AG04450 (cell line): ENCODE results near the gene NSUN2. TPM values are rescaled to one million over a fixed set of nuclear protein-coding genes. Genes with fewer than 3 reads are reported as not detected.

Experiments
- CTCF ChIA-PET: fragments of 300-600, 350-600 bp; formaldehyde crosslinking; extraction: SDS; loops from one replicate; lab custom pipeline; 2022; ENCODE audit warnings: antibody characterized with exemption, inconsistent platforms; lab: Charles Lee
- POLR2A ChIA-PET: fragments of 350-600 bp; formaldehyde crosslinking; extraction: SDS; loops from one replicate; lab custom pipeline; 2021; ENCODE audit warnings: antibody characterized with exemption, inconsistent platforms; lab: Yijun Ruan, JAX
- DNase-seq: peaks from one replicate; pipeline ENCODE4 v3.0.0-alpha.2; 2011; ENCODE audit warnings: low read depth, low spot score
- H3K27ac ChIP-seq: one replicate; pipeline ENCODE4 v1.5.1; 2012; ENCODE audit warnings: low read depth, low read length, control low read depth
- H3K27me3 ChIP-seq: one replicate; pipeline ENCODE4 v1.6.0; 2012; ENCODE audit warnings: low read length; ENCODE audit not compliant: control insufficient read depth, insufficient read depth
- H3K4me3 ChIP-seq: 2 replicates; pipeline ENCODE4 v1.5.1; 2011; ENCODE audit warnings: mild to moderate bottlenecking, low read depth, low read length, control low read depth
- H3K9me3 ChIP-seq: 2 replicates; pipeline ENCODE4 v1.5.1; 2012; ENCODE audit warnings: low read length; ENCODE audit not compliant: control insufficient read depth, insufficient read depth
- polyA plus RNA-seq: library from polyadenylated mRNA; depleted of rRNA; stranded (reverse); fragments of >200 nt; gene quantifications from 2 replicates; pipeline ENCODE4 v1.2.3, GENCODE V29; 2011
- TF ChIP-seq, protein P1 (sequence below): IDR thresholded peaks from 2 replicates; pipeline ENCODE4 v1.5.1; 2011; ENCODE audit warnings: low read depth, low read length, control low read depth, inconsistent platforms

The NSUN2 gene
- polyA plus RNA-seq, 1 experiment: 42.0 TPM

DNA sequence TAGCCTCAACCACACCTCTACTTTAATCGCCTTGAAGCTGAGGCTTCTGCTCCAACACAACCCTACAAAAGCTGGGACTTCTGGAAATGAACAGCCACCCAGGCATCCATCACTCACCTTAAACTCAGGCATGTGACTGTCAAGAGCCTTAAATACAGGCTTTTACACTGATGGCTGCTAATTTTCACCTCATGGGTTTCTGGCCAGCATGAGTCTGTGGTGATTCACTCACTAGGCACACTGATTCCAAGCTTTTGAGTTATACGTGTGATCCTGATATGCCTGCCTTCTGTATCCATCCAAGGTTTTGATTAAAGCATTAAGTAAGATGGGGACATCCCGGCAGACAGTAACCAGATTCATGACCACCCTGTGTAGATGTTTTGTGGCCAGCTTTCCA, 8.9 kb downstream of the NSUN2 start:
- H3K27me3 ChIP-seq: no peaks in the 10 kb centered on the region
- H3K9me3 ChIP-seq: peaks cover 4% of the 10 kb centered on the region; the same call in 1 of the 2 replicates
- TF ChIP-seq, protein P1, sequence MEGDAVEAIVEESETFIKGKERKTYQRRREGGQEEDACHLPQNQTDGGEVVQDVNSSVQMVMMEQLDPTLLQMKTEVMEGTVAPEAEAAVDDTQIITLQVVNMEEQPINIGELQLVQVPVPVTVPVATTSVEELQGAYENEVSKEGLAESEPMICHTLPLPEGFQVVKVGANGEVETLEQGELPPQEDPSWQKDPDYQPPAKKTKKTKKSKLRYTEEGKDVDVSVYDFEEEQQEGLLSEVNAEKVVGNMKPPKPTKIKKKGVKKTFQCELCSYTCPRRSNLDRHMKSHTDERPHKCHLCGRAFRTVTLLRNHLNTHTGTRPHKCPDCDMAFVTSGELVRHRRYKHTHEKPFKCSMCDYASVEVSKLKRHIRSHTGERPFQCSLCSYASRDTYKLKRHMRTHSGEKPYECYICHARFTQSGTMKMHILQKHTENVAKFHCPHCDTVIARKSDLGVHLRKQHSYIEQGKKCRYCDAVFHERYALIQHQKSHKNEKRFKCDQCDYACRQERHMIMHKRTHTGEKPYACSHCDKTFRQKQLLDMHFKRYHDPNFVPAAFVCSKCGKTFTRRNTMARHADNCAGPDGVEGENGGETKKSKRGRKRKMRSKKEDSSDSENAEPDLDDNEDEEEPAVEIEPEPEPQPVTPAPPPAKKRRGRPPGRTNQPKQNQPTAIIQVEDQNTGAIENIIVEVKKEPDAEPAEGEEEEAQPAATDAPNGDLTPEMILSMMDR: no peak
- no peak overlapping the region for H3K27ac ChIP-seq
- H3K4me3 ChIP-seq: no peak overlapping the region
- POLR2A ChIA-PET: no interaction called here
- no peak for DNase-seq
- CTCF ChIA-PET: interaction anchor here (5.3 kb wide), 1 partner anchor 122 kb away, joined by 41 read pairs; no protein-coding TSS in a partner anchor

DNA sequence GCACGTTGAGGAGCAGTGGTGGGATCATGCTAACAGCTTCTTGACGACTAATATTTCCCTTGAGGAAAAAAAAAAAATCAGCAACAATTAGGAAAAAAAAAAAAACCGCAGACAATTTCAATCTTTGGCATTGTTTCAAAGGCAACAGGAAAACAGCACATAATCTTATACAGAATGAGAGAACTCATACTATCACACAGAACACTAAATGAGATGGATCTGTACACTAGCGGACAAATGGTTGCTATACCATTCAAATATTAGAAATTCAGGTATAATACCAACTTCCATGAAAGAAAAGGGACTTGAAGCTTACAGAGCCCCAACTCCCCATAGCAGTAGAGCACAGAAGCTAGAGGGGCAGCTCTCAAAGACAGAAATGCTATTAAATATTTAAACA, 9.6 kb downstream of the NSUN2 start:
- H3K27ac ChIP-seq: no peak overlapping the region
- H3K27me3 ChIP-seq: no peaks in the 10 kb centered on the region
- ChIA-PET POLR2A (no interaction called here), CTCF (interaction anchor here (0.6 to 5.3 kb wide), 3 partner anchors 109 to 122 kb away, joined by 4 to 41 read pairs (median 7); no protein-coding TSS in a partner anchor)
- no peak for DNase-seq
- TF ChIP-seq, protein P1: no peak
- H3K4me3 ChIP-seq: no peak overlapping the region
- H3K9me3 ChIP-seq: peaks cover 4% of the 10 kb centered on the region; the same call in 1 of the 2 replicates

DNA sequence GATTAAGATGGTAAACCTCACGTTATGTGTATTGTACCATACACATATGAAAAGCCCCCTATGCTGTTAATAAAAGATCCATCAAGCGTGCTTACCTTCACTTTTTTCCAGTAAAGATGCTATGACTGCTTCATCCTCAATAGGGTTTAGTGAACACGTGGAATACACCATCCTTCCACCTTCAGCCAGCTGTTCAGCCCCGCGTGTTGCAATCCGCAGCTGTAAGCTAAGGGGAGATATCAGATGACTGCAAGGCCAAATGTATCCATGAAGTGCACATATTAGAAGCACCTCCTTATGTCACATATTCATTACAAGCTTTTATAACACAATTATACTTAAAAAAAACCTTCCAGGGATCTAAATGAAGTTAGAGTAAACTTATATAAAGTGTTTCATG, 16.2 kb downstream of the NSUN2 start:
- Histone ChIP-seq H3K27me3 (no peaks in the 10 kb centered on the region), H3K4me3 (no peak overlapping the region), H3K27ac (no peak overlapping the region), H3K9me3 (no peaks in the 10 kb centered on the region)
- ChIA-PET CTCF (interaction anchor here (1.1 to 2.8 kb wide), 3 partner anchors 127 to 1119 kb away, joined by 3 to 12 read pairs (median 4); no protein-coding TSS in a partner anchor), POLR2A (no interaction called here)
- TF ChIP-seq, protein P1: no peak
- no peak for DNase-seq

DNA sequence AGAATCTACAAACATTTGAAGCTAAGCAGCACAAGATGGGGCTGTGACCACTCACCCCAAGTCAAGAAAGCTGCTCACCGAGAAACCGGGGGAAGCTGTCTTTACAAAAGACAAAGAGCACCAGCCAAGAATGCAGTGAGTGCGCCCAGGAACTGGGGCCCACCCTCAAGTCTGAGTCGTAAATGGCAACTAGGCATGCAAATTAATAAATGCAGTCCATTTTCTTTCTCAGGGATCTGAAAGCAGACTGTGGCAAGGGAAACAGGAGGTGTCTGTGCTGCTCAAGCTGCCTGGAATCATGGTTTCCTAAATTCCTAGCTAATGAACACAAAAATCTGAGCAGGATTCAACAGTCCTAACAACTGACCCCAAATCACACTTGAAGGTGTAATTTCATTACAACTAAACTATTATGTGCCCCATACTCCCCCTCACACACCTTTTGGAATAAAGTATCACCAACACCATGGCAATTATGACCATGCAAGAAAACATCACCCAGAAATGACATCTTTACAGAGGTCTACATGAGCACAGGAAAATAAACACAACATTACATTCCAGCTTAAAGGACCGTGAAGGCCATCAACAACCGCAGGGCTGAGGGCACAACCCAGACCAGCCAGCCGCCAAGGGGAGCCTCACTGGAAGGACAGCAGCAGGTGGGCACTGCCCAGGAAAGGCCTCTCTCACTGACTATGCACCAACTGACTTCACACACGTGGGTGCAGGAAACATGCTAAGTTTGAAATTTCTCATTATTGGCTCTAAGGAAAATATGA, 17.6 kb downstream of the NSUN2 start:
- DNase-seq: no peak
- Histone ChIP-seq H3K9me3 (no peaks in the 10 kb centered on the region), H3K27me3 (no peaks in the 10 kb centered on the region), H3K27ac (no peak overlapping the region), H3K4me3 (no peak overlapping the region)
- POLR2A ChIA-PET: no interaction called here
- TF ChIP-seq, protein P1: no peak
- CTCF ChIA-PET: no interaction called here
